Vagina (tissue), 2 donors: Measurements from ENCODE around the gene PRIM2.
"Not testable (repeated sequence)": the region's sequence is repeated elsewhere in the genome, so short reads cannot be mapped to it uniquely, and the experiment has no call there.

ENCODE experiments used
- CTCF ChIP-seq, 3 experiments: fragments of 450-650 bp in 2 of 3; fragments of 200-600 bp in 1 of 3; sonication (generic) in 1 of 3; IDR thresholded peaks; one replicate each; pipeline ENCODE4 v1.5.1; 2017 to 2019; ENCODE audit warnings: antibody characterized with exemption in 3 of 3, mild to moderate bottlenecking in 2 of 3, moderate library complexity in 2 of 3
- POLR2AphosphoS5 ChIP-seq, 2 donors: sonication (generic); formaldehyde crosslinking; IDR thresholded peaks; one replicate each; pipeline ENCODE4 v1.9.0; 2017; ENCODE audit warnings: antibody characterized with exemption in 2 of 2, mild to moderate bottlenecking in 2 of 2, low read depth in 1 of 2; ENCODE audit not compliant: insufficient read depth in 1 of 2

GRCh38 chr6:57671937-57672627 is 354.7 kb downstream of the PRIM2 start:
- not testable (repeated sequence) for TF ChIP-seq POLR2AphosphoS5 (IDR thresholded peaks at IDR 0.05; ENCODE audit: insufficient read depth in 1 of 2, low read depth in 1 of 2); CTCF (IDR thresholded peaks at IDR 0.05)
